ENCODE data around the gene RAB6B. TPM values are rescaled to one million over a fixed set of nuclear protein-coding genes. Genes with fewer than 3 reads are reported as not detected.

The RAB6B gene
- total RNA-seq, 6 experiments from 2014 or later = 0.09 to 0.60 (median 0.36) TPM

DNA sequence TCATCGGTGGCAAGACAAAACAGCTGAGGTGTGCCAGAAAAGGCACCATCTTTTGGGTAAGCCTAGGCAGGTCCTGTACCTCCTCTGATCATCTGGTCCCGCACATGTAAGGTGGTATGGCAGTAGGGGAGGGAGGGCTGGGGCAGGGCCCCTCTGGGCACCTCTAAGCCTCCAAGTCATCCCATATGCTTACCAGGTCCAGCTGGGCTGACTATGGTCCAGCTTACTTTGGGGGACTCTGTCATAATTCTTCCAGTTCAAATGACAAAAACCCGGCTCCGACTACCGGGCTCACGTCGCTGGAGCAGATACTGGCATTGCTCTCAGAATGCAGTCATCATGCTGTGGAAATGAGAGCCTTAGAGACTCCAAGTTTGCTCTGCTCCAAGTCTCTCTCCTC is 1.9 kb upstream of the RAB6B start:
- H3K9me3 ChIP-seq = no peaks in the 10 kb centered on the region
- no peaks in the 10 kb centered on the region for H3K36me3 ChIP-seq
- no peak for ATAC-seq
- intact Hi-C loops (cut with DNase I) = no loop called here
- H3K27me3 ChIP-seq = peaks cover 0 to 4% of the 10 kb centered on the region in 2 donors
- no peak overlapping the region for H3K27ac ChIP-seq
- no peak for DNase-seq
- no peak overlapping the region for H3K4me3 ChIP-seq
- TF ChIP-seq, protein P1, sequence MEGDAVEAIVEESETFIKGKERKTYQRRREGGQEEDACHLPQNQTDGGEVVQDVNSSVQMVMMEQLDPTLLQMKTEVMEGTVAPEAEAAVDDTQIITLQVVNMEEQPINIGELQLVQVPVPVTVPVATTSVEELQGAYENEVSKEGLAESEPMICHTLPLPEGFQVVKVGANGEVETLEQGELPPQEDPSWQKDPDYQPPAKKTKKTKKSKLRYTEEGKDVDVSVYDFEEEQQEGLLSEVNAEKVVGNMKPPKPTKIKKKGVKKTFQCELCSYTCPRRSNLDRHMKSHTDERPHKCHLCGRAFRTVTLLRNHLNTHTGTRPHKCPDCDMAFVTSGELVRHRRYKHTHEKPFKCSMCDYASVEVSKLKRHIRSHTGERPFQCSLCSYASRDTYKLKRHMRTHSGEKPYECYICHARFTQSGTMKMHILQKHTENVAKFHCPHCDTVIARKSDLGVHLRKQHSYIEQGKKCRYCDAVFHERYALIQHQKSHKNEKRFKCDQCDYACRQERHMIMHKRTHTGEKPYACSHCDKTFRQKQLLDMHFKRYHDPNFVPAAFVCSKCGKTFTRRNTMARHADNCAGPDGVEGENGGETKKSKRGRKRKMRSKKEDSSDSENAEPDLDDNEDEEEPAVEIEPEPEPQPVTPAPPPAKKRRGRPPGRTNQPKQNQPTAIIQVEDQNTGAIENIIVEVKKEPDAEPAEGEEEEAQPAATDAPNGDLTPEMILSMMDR (IDR thresholded peaks at IDR 0.05) = no peak
- no peak for TF ChIP-seq POLR2A (IDR thresholded peaks at IDR 0.05)
- peaks cover 0 to 13% (median 0%) of the 10 kb centered on the region in 4 donors for H3K4me1 ChIP-seq
- WGBS (ENCODE audit: insufficient coverage, low coverage, low lambda C conversion rate, missing lambda C conversion rate) = 64% methylated on average over 7 of the region's 7 CpGs

DNA sequence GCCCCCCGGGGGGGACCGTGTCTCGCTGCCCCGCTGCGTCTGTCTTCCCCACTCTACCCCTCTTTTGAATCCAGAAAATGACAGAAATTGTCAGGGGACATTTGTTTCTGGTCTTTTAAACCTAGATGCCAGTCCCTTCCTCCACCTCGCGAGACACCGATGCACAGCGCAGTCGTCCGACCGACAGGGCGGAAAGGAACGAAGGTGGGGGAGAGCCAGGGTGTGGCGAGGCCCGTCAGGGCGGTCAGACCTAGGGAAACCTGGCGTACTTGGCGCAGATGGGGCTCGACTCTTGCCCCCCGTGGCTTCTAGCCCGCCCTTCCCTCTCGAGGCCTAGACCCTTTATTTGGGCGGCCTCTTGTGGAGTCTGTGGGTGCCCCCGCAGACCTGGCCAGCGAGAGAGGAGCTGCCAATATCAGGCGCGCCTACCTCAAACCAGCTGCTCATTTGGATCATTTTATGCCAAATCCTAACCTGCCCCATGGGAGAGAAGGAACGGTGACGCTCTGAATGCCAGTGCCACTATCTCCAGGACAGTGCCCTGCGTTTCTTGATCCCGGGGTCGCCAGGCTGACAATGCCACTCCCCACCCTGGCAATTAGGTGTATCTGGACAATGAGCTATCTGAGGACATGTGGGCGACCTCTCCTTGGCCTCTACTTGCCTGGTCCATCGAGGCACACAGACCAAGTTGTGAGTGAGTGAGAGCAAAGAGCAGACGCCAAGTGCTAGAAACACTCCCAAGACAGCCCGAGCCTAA is 500 bp upstream of the RAB6B start:
- no peak for TF ChIP-seq POLR2A (IDR thresholded peaks at IDR 0.05)
- peaks cover 0 to 13% (median 0%) of the 10 kb centered on the region in 4 donors for H3K4me1 ChIP-seq
- DNase-seq (no peak), ATAC-seq (no peak)
- H3K27ac ChIP-seq = no peak overlapping the region
- H3K4me3 ChIP-seq = peak overlapping the region; percentile 43 to 60 (median 49)
- intact Hi-C loops (cut with DNase I) = no loop called here
- WGBS (ENCODE audit: insufficient coverage, low coverage, low lambda C conversion rate, missing lambda C conversion rate) = 11% methylated on average over 11 of the region's 37 CpGs
- no peaks in the 10 kb centered on the region for H3K9me3 ChIP-seq
- H3K36me3 ChIP-seq = no peaks in the 10 kb centered on the region
- H3K27me3 ChIP-seq = peaks cover 0 to 4% of the 10 kb centered on the region in 2 donors

DNA sequence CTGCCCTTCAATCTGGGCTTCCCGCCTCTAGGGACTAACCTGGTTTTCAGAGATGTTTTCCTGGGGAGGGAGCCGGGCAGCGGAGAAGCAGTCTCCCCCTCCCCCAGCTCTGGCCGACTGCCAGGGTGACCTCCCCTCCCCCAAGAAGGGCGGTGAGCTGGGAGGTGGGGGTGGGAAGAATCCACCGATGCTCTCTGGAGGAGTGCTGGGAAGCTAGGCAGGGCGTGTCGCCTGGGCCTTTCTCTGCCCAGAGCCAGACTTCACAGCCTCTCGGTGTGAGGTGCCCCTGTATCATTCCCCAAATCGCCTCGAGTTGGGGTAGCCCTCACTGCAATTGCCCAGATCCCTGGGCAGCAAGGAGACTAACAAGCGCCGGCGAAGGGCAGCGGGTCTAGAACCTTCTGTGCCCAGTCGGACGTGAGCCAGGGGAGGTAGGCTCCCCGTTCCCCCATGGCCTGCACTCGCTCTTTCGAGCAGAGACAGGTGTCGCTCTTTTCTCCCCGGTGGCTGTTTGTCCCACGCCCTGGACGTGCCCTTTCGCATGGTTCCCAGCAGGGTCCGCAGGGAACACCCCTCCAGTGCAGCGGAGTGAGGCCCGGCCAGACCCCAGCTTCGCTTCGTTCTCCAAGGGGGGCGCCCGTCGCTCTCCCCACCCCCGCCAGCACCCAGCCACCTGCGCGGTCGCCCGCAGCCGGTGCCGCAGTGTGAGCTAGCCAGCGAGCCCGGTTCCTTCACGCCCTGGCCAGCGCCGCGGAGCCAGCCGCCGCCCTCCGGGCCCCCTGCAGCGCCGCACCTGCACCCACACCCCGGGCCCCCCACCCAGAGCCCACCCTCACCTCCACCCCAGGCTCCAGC is 1.1 kb downstream of the RAB6B start:
- Histone ChIP-seq H3K4me3 (peak overlapping the region; percentile 43 to 60 (median 49)), H3K4me1 (peaks cover 0 to 13% (median 0%) of the 10 kb centered on the region in 4 donors), H3K27me3 (peaks cover 0 to 4% of the 10 kb centered on the region in 2 donors), H3K9me3 (no peaks in the 10 kb centered on the region), H3K36me3 (no peaks in the 10 kb centered on the region), H3K27ac (no peak overlapping the region)
- ATAC-seq (peak; percentile 4 to 37 (median 24)), DNase-seq (no peak)
- intact Hi-C loops (cut with DNase I) = no loop called here
- TF ChIP-seq, protein P1 (IDR thresholded peaks at IDR 0.05) = no peak
- no peak for TF ChIP-seq POLR2A (IDR thresholded peaks at IDR 0.05)
- 18% methylated on average over 10 of the region's 52 CpGs for WGBS (ENCODE audit: insufficient coverage, low coverage, low lambda C conversion rate, missing lambda C conversion rate)

DNA sequence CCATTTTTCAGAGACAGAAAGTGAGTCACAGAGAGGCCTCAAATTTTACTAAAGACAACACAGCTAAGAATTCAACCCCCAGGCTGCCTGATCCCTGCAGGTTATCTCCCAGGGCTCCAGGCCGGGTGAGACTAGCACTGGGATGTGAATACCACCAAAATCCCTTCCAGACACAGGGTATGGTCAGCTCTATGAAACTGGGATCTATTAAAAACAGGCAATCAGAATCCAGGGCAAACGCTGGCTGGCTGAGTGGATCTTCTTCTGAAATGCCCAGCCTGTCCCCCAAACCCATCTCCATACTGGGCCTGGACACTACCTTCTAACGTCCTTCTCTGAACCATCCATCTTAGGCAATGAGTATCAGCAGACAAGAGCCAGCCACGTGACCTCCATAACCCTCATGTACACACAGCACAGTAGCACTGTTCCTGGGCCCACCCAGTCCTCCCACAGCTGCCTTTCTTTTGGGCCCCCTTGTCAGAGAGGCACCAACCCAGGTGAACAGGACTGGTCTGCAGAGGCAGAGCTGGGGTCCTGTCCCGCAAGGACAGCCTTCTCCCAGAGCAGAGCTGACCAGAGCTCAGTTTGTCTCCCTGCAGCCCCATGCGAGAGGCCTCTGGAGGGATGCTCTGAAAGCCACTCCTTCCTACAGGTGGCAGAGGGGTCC is 1.9 kb downstream of the RAB6B start:
- ATAC-seq (no peak), DNase-seq (no peak)
- Histone ChIP-seq H3K27me3 (peaks cover 0 to 4% of the 10 kb centered on the region in 2 donors), H3K4me1 (peaks cover 0 to 13% (median 0%) of the 10 kb centered on the region in 4 donors), H3K9me3 (no peaks in the 10 kb centered on the region), H3K4me3 (no peak overlapping the region), H3K36me3 (no peaks in the 10 kb centered on the region), H3K27ac (no peak overlapping the region)
- TF ChIP-seq POLR2A (IDR thresholded peaks at IDR 0.05) = no peak
- TF ChIP-seq, protein P1 (IDR thresholded peaks at IDR 0.05) = no peak
- intact Hi-C loops (cut with DNase I) = no loop called here
- WGBS (ENCODE audit: insufficient coverage, low coverage, low lambda C conversion rate, missing lambda C conversion rate) = 87% methylated on average over 4 of the region's 6 CpGs

Measured in right lobe of liver (tissue), 6 donors.